Measurements from ENCODE around the gene IL4. TPM values are rescaled to one million over a fixed set of nuclear protein-coding genes. Genes with fewer than 3 reads are reported as not detected.

The IL4 gene
- total RNA-seq, 1 experiment from 2014 or later, result not detected

GRCh38 chr5:132663771-132664695, 9.8 kb upstream of the IL4 start:
- POLR2A ChIA-PET (ENCODE audit: unreplicated experiment), result no interaction called here
- no peak overlapping the region for H3K4me2 ChIP-seq

GRCh38 chr5:132664696-132665209, 9.0 kb upstream of the IL4 start:
- H3F3A ChIP-seq (ENCODE audit: insufficient read depth, low read depth), result no peaks in the 10 kb centered on the region
- no peak for TF ChIP-seq EZH2 (IDR thresholded peaks at IDR 0.05; ENCODE audit: low read depth)
- TF ChIP-seq CTCF (conservative IDR thresholded peaks at IDR 0.05), result no peak
- no TSS peak for BruUV-seq (replicated peaks)
- no peak overlapping the region for H2AFZ ChIP-seq
- no peaks in the 10 kb centered on the region for H3K9me3 ChIP-seq (ENCODE audit: insufficient read depth, low read depth)
- no peak overlapping the region for H3K4me3 ChIP-seq
- no peaks in the 10 kb centered on the region for H3K9me2 ChIP-seq (ENCODE audit: insufficient read depth)
- CTCF ChIA-PET, result no interaction called here
- H3K27me3 ChIP-seq (ENCODE audit: insufficient read depth, low read depth), result no peaks in the 10 kb centered on the region
- H4K20me1 ChIP-seq (ENCODE audit: insufficient read depth), result no peaks in the 10 kb centered on the region
- no peaks in the 10 kb centered on the region for H3K79me2 ChIP-seq (ENCODE audit: low read depth)
- intact Hi-C loops (cut with micrococcal nuclease; ENCODE audit: unreplicated experiment), result no loop called here
- no peak for DNase-seq
- POLR2A ChIA-PET (ENCODE audit: unreplicated experiment), result no interaction called here
- no peak overlapping the region for H3K4me2 ChIP-seq
- no peaks in the 10 kb centered on the region for H3K36me3 ChIP-seq (ENCODE audit: low read depth)
- H3K4me1 ChIP-seq (replicated peaks; ENCODE audit: insufficient read depth), result no peaks in the 10 kb centered on the region
- H3K27ac ChIP-seq, result no peak overlapping the region

More at GRCh38 chr5:132663771-132664695, 9.8 kb upstream of the IL4 start:
- DNase-seq, result no peak
- Histone ChIP-seq H4K20me1 (ENCODE audit: insufficient read depth) (no peaks in the 10 kb centered on the region), H3K27me3 (ENCODE audit: insufficient read depth, low read depth) (no peaks in the 10 kb centered on the region), H3K4me3 (no peak overlapping the region), H3K4me1 (replicated peaks; ENCODE audit: insufficient read depth) (no peaks in the 10 kb centered on the region), H2AFZ (no peak overlapping the region), H3K9me2 (ENCODE audit: insufficient read depth) (no peaks in the 10 kb centered on the region), H3K36me3 (ENCODE audit: low read depth) (no peaks in the 10 kb centered on the region), H3K27ac (no peak overlapping the region), H3F3A (ENCODE audit: insufficient read depth, low read depth) (no peaks in the 10 kb centered on the region), H3K79me2 (ENCODE audit: low read depth) (no peaks in the 10 kb centered on the region), H3K9me3 (ENCODE audit: insufficient read depth, low read depth) (no peaks in the 10 kb centered on the region)
- intact Hi-C loops (cut with micrococcal nuclease; ENCODE audit: unreplicated experiment), result no loop called here
- TF ChIP-seq EZH2 (IDR thresholded peaks at IDR 0.05; ENCODE audit: low read depth) (no peak), CTCF (conservative IDR thresholded peaks at IDR 0.05) (no peak)
- CTCF ChIA-PET, result no interaction called here
- BruUV-seq (replicated peaks), result no TSS peak

GRCh38 chr5:132665574-132666080, 8.2 kb upstream of the IL4 start:
- Histone ChIP-seq H3K27ac (no peak overlapping the region), H3K9me2 (ENCODE audit: insufficient read depth) (no peaks in the 10 kb centered on the region), H3F3A (ENCODE audit: insufficient read depth, low read depth) (no peaks in the 10 kb centered on the region), H4K20me1 (ENCODE audit: insufficient read depth) (no peaks in the 10 kb centered on the region), H3K9me3 (ENCODE audit: insufficient read depth, low read depth) (no peaks in the 10 kb centered on the region), H3K36me3 (ENCODE audit: low read depth) (no peaks in the 10 kb centered on the region), H3K79me2 (ENCODE audit: low read depth) (no peaks in the 10 kb centered on the region), H3K4me3 (no peak overlapping the region), H3K4me2 (no peak overlapping the region), H2AFZ (no peak overlapping the region), H3K27me3 (ENCODE audit: insufficient read depth, low read depth) (no peaks in the 10 kb centered on the region), H3K4me1 (replicated peaks; ENCODE audit: insufficient read depth) (no peaks in the 10 kb centered on the region)
- ChIA-PET CTCF (no interaction called here), POLR2A (ENCODE audit: unreplicated experiment) (no interaction called here)
- no TSS peak for BruUV-seq (replicated peaks)
- no peak for TF ChIP-seq CTCF (conservative IDR thresholded peaks at IDR 0.05)
- no peak for TF ChIP-seq EZH2 (IDR thresholded peaks at IDR 0.05; ENCODE audit: low read depth)
- no peak for DNase-seq
- intact Hi-C loops (cut with micrococcal nuclease; ENCODE audit: unreplicated experiment), result no loop called here

All from PC-9 (cell line).